B cell (primary cell): ENCODE measurements around the gene ABCA7. TPM values are rescaled to one million over a fixed set of nuclear protein-coding genes. Genes with fewer than 3 reads are reported as not detected.

ENCODE experiments used
- ATAC-seq: fragments of 200-7000 bp; cut with Tn5 transposase; one replicate; pipeline ENCODE4 v1.10.0; 2021; ENCODE audit warnings: low read depth, mild to moderate bottlenecking, moderate number of reproducible peaks, moderate library complexity
- CTCF ChIA-PET: fragments of 350-600 bp; sonication (Branson Sonifier 250); formaldehyde crosslinking; loops from one replicate; lab custom pipeline; 2021; ENCODE audit warnings: antibody characterized with exemption, inconsistent platforms; lab: Charles Lee
- POLR2A ChIA-PET: fragments of 350-600 bp; sonication (Branson Sonifier 250); formaldehyde crosslinking; loops from one replicate; lab custom pipeline; 2021; ENCODE audit warnings: antibody characterized with exemption; lab: Charles Lee
- DNase-seq: peaks from one replicate; pipeline ENCODE4 v3.0.0; 2013
- H2AFZ ChIP-seq: 2 replicates; pipeline ENCODE4 v1.6.1; 2012; ENCODE audit warnings: mild to moderate bottlenecking, low read depth, low read length; ENCODE audit not compliant: insufficient read depth, poor library complexity, severe bottlenecking
- H3K27ac ChIP-seq, 2 donors: 1 replicate in 1 of 2; 2 replicates in 1 of 2; pipeline ENCODE4 v1.5.1; 2012 to 2013; ENCODE audit warnings: low read length in 2 of 2, mild to moderate bottlenecking in 2 of 2, moderate library complexity in 1 of 2
- H3K27me3 ChIP-seq, 4 experiments: fragments of 200-600 bp in 1 of 4; sonication (generic) in 1 of 4; replicated peaks in 1 of 4; 1 replicate in 2 of 4; 2 replicates in 2 of 4; pipeline versions ENCODE4 v1.6.1 to v1.7.0; 2013 to 2016; ENCODE audit warnings: low read length in 3 of 4, mild to moderate bottlenecking in 2 of 4, mixed read lengths in 1 of 4, moderate library complexity in 1 of 4; ENCODE audit not compliant: insufficient read depth in 4 of 4, control insufficient read depth in 3 of 4; ENCODE audit errors: control extremely low read depth in 1 of 4
- H3K36me3 ChIP-seq, 2 experiments: replicated peaks in 1 of 2; 1 replicate in 1 of 2; 2 replicates in 1 of 2; pipeline versions ENCODE4 v1.6.1 to v1.7.1; 2013; ENCODE audit warnings: low read length in 1 of 2; ENCODE audit not compliant: insufficient read depth in 2 of 2, control insufficient read depth in 1 of 2; ENCODE audit errors: control extremely low read depth in 1 of 2, extremely low read depth in 1 of 2
- H3K4me1 ChIP-seq, 2 donors: fragments of 200-600 bp in 1 of 2; sonication (generic) in 1 of 2; 1 replicate in 1 of 2; 2 replicates in 1 of 2; pipeline versions ENCODE4 v1.5.1 to v1.6.1; 2013 to 2017; ENCODE audit warnings: low read length in 2 of 2; ENCODE audit not compliant: control insufficient read depth in 2 of 2, insufficient read depth in 2 of 2
- H3K4me2 ChIP-seq: replicated peaks from 2 replicates; pipeline ENCODE3; 2012; ENCODE audit warnings: mild to moderate bottlenecking, low read depth, low read length; ENCODE audit not compliant: poor library complexity, severe bottlenecking
- H3K4me3 ChIP-seq, 5 experiments: fragments of 200-600 bp in 1 of 5; sonication (generic) in 1 of 5; 1 replicate in 3 of 5; 2 replicates in 2 of 5; pipeline versions ENCODE4 v1.5.1 to v1.7.0; 2011 to 2016; ENCODE audit warnings: low read length in 4 of 5, mild to moderate bottlenecking in 4 of 5, low read depth in 2 of 5, control low read depth in 1 of 5, moderate library complexity in 1 of 5; ENCODE audit not compliant: insufficient read depth in 1 of 5; ENCODE audit errors: control extremely low read depth in 1 of 5, extremely low read depth in 1 of 5
- H3K79me2 ChIP-seq: fragments of 200-600 bp; sonication (generic); one replicate; pipeline ENCODE4 v1.6.0; 2016; ENCODE audit warnings: low read length; ENCODE audit not compliant: control insufficient read depth, insufficient read depth
- H3K9ac ChIP-seq: fragments of 200-600 bp; sonication (generic); 2 replicates; pipeline ENCODE4 v1.6.1; 2017; ENCODE audit warnings: mild to moderate bottlenecking, low read length, moderate library complexity
- H3K9me3 ChIP-seq, 3 donors: one replicate each; pipeline versions ENCODE4 v1.6.1 to v1.7.1; 2013; ENCODE audit warnings: low read length in 2 of 3; ENCODE audit not compliant: control insufficient read depth in 2 of 3, insufficient read depth in 1 of 3; ENCODE audit errors: control extremely low read depth in 1 of 3
- H4K20me1 ChIP-seq: 2 replicates; pipeline ENCODE4 v1.6.0; 2012; ENCODE audit warnings: mild to moderate bottlenecking, low read length; ENCODE audit not compliant: insufficient read depth, control insufficient read depth, poor library complexity, severe bottlenecking
- H3K27ac Mint-ChIP-seq: one replicate; pipeline ENCODE4 v1.8.0; 2021; ENCODE audit warnings: mixed read lengths
- H3K27me3 Mint-ChIP-seq: one replicate; pipeline ENCODE4 v1.8.0; 2021; ENCODE audit warnings: mixed read lengths
- H3K4me1 Mint-ChIP-seq: one replicate; pipeline ENCODE4 v1.8.0; 2021; ENCODE audit warnings: mixed read lengths
- H3K4me3 Mint-ChIP-seq: one replicate; pipeline ENCODE4 v1.8.0; 2021; ENCODE audit warnings: mixed read lengths
- H3K9me3 Mint-ChIP-seq: one replicate; pipeline ENCODE4 v1.8.0; 2022; ENCODE audit warnings: mixed read lengths; ENCODE audit not compliant: insufficient read depth
- CTCF ChIP-seq: fragments of 200-600 bp; IDR thresholded peaks from one replicate; pipeline ENCODE4 v1.8.0; 2022; ENCODE audit warnings: antibody characterized with exemption, mild to moderate bottlenecking
- EZH2 ChIP-seq: IDR thresholded peaks from 2 replicates; pipeline ENCODE4 v1.6.1; 2012; ENCODE audit warnings: borderline replicate concordance, low read depth, mild to moderate bottlenecking, moderate library complexity, low read length; ENCODE audit not compliant: insufficient read depth, poor library complexity, severe bottlenecking
- WGBS: methylation state at CpG from one replicate; pipeline ENCODE4 v1.1.5; 2013; ENCODE audit warnings: missing lambda C conversion rate; ENCODE audit not compliant: insufficient coverage; 5-methylcytosine and 5-hydroxymethylcytosine counted together
- intact Hi-C: fragments of 100-400 bp; cut with micrococcal nuclease; formaldehyde crosslinking; loops from one replicate; pipeline ENCODE4 v1.10.0; 2022
- polyA plus RNA-seq: library from polyadenylated mRNA; depleted of rRNA; stranded (reverse); fragments of >200 nt; gene quantifications from 2 replicates; pipeline ENCODE4 v1.2.3, GENCODE V29; 2012
- total RNA-seq, 2 donors: library from RNA; stranded (reverse); fragments of 120-200 nt in 1 of 2; gene quantifications; 1 replicate in 1 of 2; 2 replicates in 1 of 2; pipeline versions ENCODE4 v1.2.3 to v1.2.4, GENCODE V29; 2013 to 2022

ABCA7 gene
- total and polyA plus RNA-seq, 2 donors (not counting 1 experiment from before 2014, with no cell fraction given) = 192 to 281 TPM

DNA sequence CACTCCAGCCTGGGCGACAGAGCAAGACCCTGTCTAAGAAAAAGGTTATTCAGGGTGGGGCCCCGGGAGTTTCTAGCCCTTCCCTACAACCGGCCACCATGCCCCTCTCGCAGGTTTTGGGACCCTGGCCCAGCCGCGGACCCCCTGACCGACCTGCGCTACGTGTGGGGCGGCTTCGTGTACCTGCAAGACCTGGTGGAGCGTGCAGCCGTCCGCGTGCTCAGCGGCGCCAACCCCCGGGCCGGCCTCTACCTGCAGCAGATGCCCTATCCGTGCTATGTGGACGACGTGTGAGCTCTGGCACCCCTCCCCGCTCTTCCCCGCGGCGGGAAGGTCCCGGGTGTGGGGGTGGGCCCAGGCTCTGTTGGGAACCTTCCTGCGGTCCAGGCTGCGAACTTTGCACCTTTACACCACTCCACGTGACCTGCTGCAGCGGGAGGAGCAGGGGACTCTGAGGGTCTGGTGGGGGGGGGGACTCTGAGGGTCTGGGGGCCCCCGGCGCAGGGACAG, 6.3 kb downstream of the ABCA7 start:
- Histone ChIP-seq H3K27ac (no peak overlapping the region), H3K4me1 (peaks cover 9 to 22% of the 10 kb centered on the region in 2 donors), H4K20me1 (peaks cover 60% of the 10 kb centered on the region), H3K9me3 (peaks cover 0 to 4% (median 0%) of the 10 kb centered on the region in 3 donors), H3K27me3 (no peaks in the 10 kb centered on the region), H2AFZ (no peak overlapping the region), H3K79me2 (peaks cover 50% of the 10 kb centered on the region), H3K36me3 (peaks cover 0 to 64% of the 10 kb centered on the region in 2 experiments), H3K9ac (no peak overlapping the region), H3K4me3 (no peak overlapping the region), H3K4me2 (no peak overlapping the region)
- CTCF ChIA-PET = interaction anchor here (1.7 kb wide), 1 partner anchor 39 kb away, joined by 4 read pairs; no protein-coding TSS in a partner anchor
- Mint-ChIP-seq H3K4me3 (no peak overlapping the region), H3K27ac (no peak overlapping the region), H3K9me3 (no peaks in the 10 kb centered on the region), H3K27me3 (no peaks in the 10 kb centered on the region), H3K4me1 (peaks cover 10% of the 10 kb centered on the region)
- intact Hi-C loops = no loop called here
- ATAC-seq = no peak
- WGBS = 97% methylated on average over 30 of the region's 33 CpGs
- POLR2A ChIA-PET = no interaction called here
- no peak for TF ChIP-seq CTCF
- no peak for TF ChIP-seq EZH2
- DNase-seq = no peak
